Liver (tissue), 4 donors: Measurements from ENCODE around the gene P4HB. TPM values are rescaled to one million over a fixed set of nuclear protein-coding genes. Genes with fewer than 3 reads are reported as not detected.

Experiments used
- polyA plus RNA-seq, 2 donors: library from polyadenylated mRNA; stranded (reverse) in 1 of 2; unstranded in 1 of 2; fragments of 200-250 nt in 1 of 2; fragments of >200 nt in 1 of 2; fragmentation: Nextera tagmentation in 1 of 2; extraction: Ambion mirVana in 1 of 2; gene quantifications; one replicate each; pipeline versions ENCODE4 v1.2.1 to v1.2.3, GENCODE V29; 2013 to 2015
- total RNA-seq, 2 donors: library from RNA; depleted of rRNA; stranded (reverse); fragments of >200 nt; gene quantifications; one replicate each; pipeline ENCODE4 v1.2.3, GENCODE V29; 2014
- donor health status: healthy.
- donor health status: healthy.
- donor health status: healthy.

Gene P4HB
- total and polyA plus RNA-seq, 4 donors: 1,000 to 3,361 (median 1,576) TPM

Other genes with a start within 250 kb of the P4HB start
Only the 30 nearest of the 31 such genes appear.
- gene NPLOC4, start 223.4 kb downstream of the P4HB start, total RNA-seq: 10 to 100 TPM; 65.6 to 67.4 TPM
- gene NPLOC4, start 223.4 kb downstream of the P4HB start, polyA plus RNA-seq: 10 to 100 TPM; 23.5 to 35.7 TPM
- under 1 TPM; 0.17 to 0.84 TPM for gene TSPAN10, start 223.3 kb downstream of the P4HB start, total RNA-seq
- under 1 TPM; 0.22 to 0.36 TPM for gene TSPAN10, start 223.3 kb downstream of the P4HB start, polyA plus RNA-seq
- gene PDE6G, start 204.0 kb downstream of the P4HB start, total RNA-seq: 1 to 10 TPM in 1 of 2 donors, under 1 TPM in 1; 0.25 to 1.2 TPM
- 1 to 10 TPM; 1.3 to 1.9 TPM for gene PDE6G, start 204.0 kb downstream of the P4HB start, polyA plus RNA-seq
- gene OXLD1, start 193.9 kb downstream of the P4HB start, total RNA-seq: 10 to 100 TPM; 11.2 to 15.2 TPM
- gene OXLD1, start 193.9 kb downstream of the P4HB start, polyA plus RNA-seq: 10 to 100 TPM; 22.8 to 26.4 TPM
- gene CCDC137, start 193.8 kb downstream of the P4HB start, total RNA-seq: 1 to 10 TPM; 4.3 to 4.8 TPM
- gene CCDC137, start 193.8 kb downstream of the P4HB start, polyA plus RNA-seq: 1 to 10 TPM; 5.7 to 6.9 TPM
- 10 to 100 TPM in 1 of 2 donors, 1 to 10 TPM in 1; 9.8 to 12.9 TPM for gene ARL16, start 176.7 kb downstream of the P4HB start, total RNA-seq
- gene ARL16, start 176.7 kb downstream of the P4HB start, polyA plus RNA-seq: 10 to 100 TPM in 1 of 2 donors, 1 to 10 TPM in 1; 7.9 to 24.3 TPM
- gene HGS, start 176.5 kb downstream of the P4HB start, total RNA-seq: 10 to 100 TPM; 27.6 to 31.6 TPM
- gene HGS, start 176.5 kb downstream of the P4HB start, polyA plus RNA-seq: 10 to 100 TPM; 21.8 to 28.7 TPM
- gene MRPL12, start 157.2 kb downstream of the P4HB start, total RNA-seq: 10 to 100 TPM in 1 of 2 donors, 1 to 10 TPM in 1; 9.1 to 15.1 TPM
- 100 to 1,000 TPM; 103 to 121 TPM for gene MRPL12, start 157.2 kb downstream of the P4HB start, polyA plus RNA-seq
- gene SLC25A10, start 148.3 kb downstream of the P4HB start, total RNA-seq: 10 to 100 TPM; 19.8 to 54.6 TPM
- gene SLC25A10, start 148.3 kb downstream of the P4HB start, polyA plus RNA-seq: 10 to 100 TPM; 36.7 to 51.2 TPM
- 10 to 100 TPM; 20.7 to 72.0 TPM for gene GCGR, start 56.4 kb downstream of the P4HB start, total RNA-seq
- 10 to 100 TPM; 42.0 to 55.8 TPM for gene GCGR, start 56.4 kb downstream of the P4HB start, polyA plus RNA-seq
- 10 to 100 TPM; 16.6 to 42.0 TPM for gene MCRIP1, start 27.2 kb downstream of the P4HB start, total RNA-seq
- 10 to 100 TPM; 24.2 to 28.2 TPM for gene MCRIP1, start 27.2 kb downstream of the P4HB start, polyA plus RNA-seq
- not detected for gene PPP1R27, start 25.5 kb downstream of the P4HB start, total RNA-seq
- under 1 TPM; 0.31 to 0.35 TPM for gene PPP1R27, start 25.5 kb downstream of the P4HB start, polyA plus RNA-seq
- gene ARHGDIA, start 10.8 kb upstream of the P4HB start, total RNA-seq: 10 to 100 TPM; 35.5 to 47.3 TPM
- 100 to 1,000 TPM; 103 to 142 TPM for gene ARHGDIA, start 10.8 kb upstream of the P4HB start, polyA plus RNA-seq
- gene ALYREF, start 31.1 kb upstream of the P4HB start, total RNA-seq: 10 to 100 TPM; 22.6 to 67.4 TPM
- gene ALYREF, start 31.1 kb upstream of the P4HB start, polyA plus RNA-seq: 10 to 100 TPM in 1 of 2 donors, 1 to 10 TPM in 1; 2.5 to 24.6 TPM
- gene ANAPC11, start 31.2 kb upstream of the P4HB start, total RNA-seq: 10 to 100 TPM; 71.0 to 78.7 TPM
- gene ANAPC11, start 31.2 kb upstream of the P4HB start, polyA plus RNA-seq: 100 to 1,000 TPM; 160 to 246 TPM
- under 1 TPM; 0.25 to 0.84 TPM for gene NPB, start 41.7 kb upstream of the P4HB start, total RNA-seq
- under 1 TPM; 0.15 to 0.92 TPM for gene NPB, start 41.7 kb upstream of the P4HB start, polyA plus RNA-seq
- gene PCYT2, start 50.9 kb upstream of the P4HB start, total RNA-seq: 100 to 1,000 TPM in 1 of 2 donors, 10 to 100 TPM in 1; 86.0 to 101 TPM
- gene PCYT2, start 50.9 kb upstream of the P4HB start, polyA plus RNA-seq: 10 to 100 TPM; 63.9 to 90.9 TPM
- 10 to 100 TPM; 13.5 to 16.5 TPM for gene SIRT7, start 57.6 kb upstream of the P4HB start, total RNA-seq
- gene SIRT7, start 57.6 kb upstream of the P4HB start, polyA plus RNA-seq: 1 to 10 TPM; 7.1 to 9.4 TPM
- gene MAFG, start 67.2 kb upstream of the P4HB start, total RNA-seq: 10 to 100 TPM; 11.7 to 17.0 TPM
- 1 to 10 TPM; 3.0 to 6.1 TPM for gene MAFG, start 67.2 kb upstream of the P4HB start, polyA plus RNA-seq
- 10 to 100 TPM; 10.4 to 14.1 TPM for gene PYCR1, start 76.8 kb upstream of the P4HB start, total RNA-seq
- gene PYCR1, start 76.8 kb upstream of the P4HB start, polyA plus RNA-seq: 1 to 10 TPM; 5.0 to 5.1 TPM
- gene MYADML2, start 86.7 kb upstream of the P4HB start, total RNA-seq: not detected
- gene MYADML2, start 86.7 kb upstream of the P4HB start, polyA plus RNA-seq: not detected
- 1 to 10 TPM in 1 of 2 donors, under 1 TPM in 1; 0.19 to 5.4 TPM for gene NOTUM, start 100.7 kb upstream of the P4HB start, total RNA-seq
- 1 to 10 TPM; 1.1 to 2.0 TPM for gene NOTUM, start 100.7 kb upstream of the P4HB start, polyA plus RNA-seq
- 10 to 100 TPM; 17.8 to 26.2 TPM for gene ASPSCR1, start 117.1 kb upstream of the P4HB start, total RNA-seq
- gene ASPSCR1, start 117.1 kb upstream of the P4HB start, polyA plus RNA-seq: 10 to 100 TPM; 19.0 to 21.7 TPM
- 10 to 100 TPM; 22.5 to 40.6 TPM for gene CENPX, start 162.3 kb upstream of the P4HB start, total RNA-seq
- gene CENPX, start 162.3 kb upstream of the P4HB start, polyA plus RNA-seq: 10 to 100 TPM; 49.2 to 83.9 TPM
- 10 to 100 TPM in 1 of 2 donors, 1 to 10 TPM in 1; 7.2 to 14.1 TPM for gene LRRC45, start 162.8 kb upstream of the P4HB start, total RNA-seq
- 1 to 10 TPM; 4.0 to 6.8 TPM for gene LRRC45, start 162.8 kb upstream of the P4HB start, polyA plus RNA-seq
- 1 to 10 TPM; 3.1 to 6.3 TPM for gene RAC3, start 171.1 kb upstream of the P4HB start, total RNA-seq
- 1 to 10 TPM in 1 of 2 donors, under 1 TPM in 1; 0.63 to 3.5 TPM for gene RAC3, start 171.1 kb upstream of the P4HB start, polyA plus RNA-seq
- gene DCXR, start 177.2 kb upstream of the P4HB start, total RNA-seq: 100 to 1,000 TPM in 1 of 2 donors, 10 to 100 TPM in 1; 58.6 to 504 TPM
- 1,000 to 10,000 TPM in 1 of 2 donors, 100 to 1,000 TPM in 1; 667 to 1,190 TPM for gene DCXR, start 177.2 kb upstream of the P4HB start, polyA plus RNA-seq
- gene RFNG, start 191.3 kb upstream of the P4HB start, total RNA-seq: 10 to 100 TPM; 15.0 to 23.7 TPM
- 10 to 100 TPM; 23.2 to 36.0 TPM for gene RFNG, start 191.3 kb upstream of the P4HB start, polyA plus RNA-seq
- 10 to 100 TPM; 59.4 to 66.3 TPM for gene GPS1, start 191.4 kb upstream of the P4HB start, total RNA-seq
- 10 to 100 TPM; 53.9 to 58.3 TPM for gene GPS1, start 191.4 kb upstream of the P4HB start, polyA plus RNA-seq
- 10 to 100 TPM; 40.6 to 59.5 TPM for gene DUS1L, start 205.3 kb upstream of the P4HB start, total RNA-seq
- 10 to 100 TPM; 47.2 to 74.7 TPM for gene DUS1L, start 205.3 kb upstream of the P4HB start, polyA plus RNA-seq